Measurements from ENCODE around the gene MB21D2.

The MB21D2 gene

DNA sequence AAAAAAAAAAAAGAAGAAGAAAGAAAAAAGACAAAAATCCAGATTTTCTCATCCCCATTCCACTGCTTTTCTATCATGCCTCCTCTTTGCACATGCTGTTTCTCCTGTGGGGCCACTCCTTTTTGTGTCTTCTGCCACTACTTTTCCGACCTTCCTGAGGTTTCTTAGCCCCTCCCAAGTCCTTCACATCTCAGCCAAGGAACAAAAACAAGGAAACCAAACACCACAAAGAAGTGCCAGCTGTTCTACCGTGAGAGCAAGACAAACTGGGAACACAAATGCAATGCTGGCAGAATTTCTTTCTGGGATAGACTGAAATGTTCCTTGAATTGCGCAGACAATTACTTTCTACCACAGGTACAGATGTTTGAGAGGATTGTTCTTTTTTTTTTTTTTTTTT is 83.2 kb downstream of the MB21D2 start:
- TF ChIP-seq, protein P1, sequence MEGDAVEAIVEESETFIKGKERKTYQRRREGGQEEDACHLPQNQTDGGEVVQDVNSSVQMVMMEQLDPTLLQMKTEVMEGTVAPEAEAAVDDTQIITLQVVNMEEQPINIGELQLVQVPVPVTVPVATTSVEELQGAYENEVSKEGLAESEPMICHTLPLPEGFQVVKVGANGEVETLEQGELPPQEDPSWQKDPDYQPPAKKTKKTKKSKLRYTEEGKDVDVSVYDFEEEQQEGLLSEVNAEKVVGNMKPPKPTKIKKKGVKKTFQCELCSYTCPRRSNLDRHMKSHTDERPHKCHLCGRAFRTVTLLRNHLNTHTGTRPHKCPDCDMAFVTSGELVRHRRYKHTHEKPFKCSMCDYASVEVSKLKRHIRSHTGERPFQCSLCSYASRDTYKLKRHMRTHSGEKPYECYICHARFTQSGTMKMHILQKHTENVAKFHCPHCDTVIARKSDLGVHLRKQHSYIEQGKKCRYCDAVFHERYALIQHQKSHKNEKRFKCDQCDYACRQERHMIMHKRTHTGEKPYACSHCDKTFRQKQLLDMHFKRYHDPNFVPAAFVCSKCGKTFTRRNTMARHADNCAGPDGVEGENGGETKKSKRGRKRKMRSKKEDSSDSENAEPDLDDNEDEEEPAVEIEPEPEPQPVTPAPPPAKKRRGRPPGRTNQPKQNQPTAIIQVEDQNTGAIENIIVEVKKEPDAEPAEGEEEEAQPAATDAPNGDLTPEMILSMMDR (IDR thresholded peaks at IDR 0.05) = no peak

DNA sequence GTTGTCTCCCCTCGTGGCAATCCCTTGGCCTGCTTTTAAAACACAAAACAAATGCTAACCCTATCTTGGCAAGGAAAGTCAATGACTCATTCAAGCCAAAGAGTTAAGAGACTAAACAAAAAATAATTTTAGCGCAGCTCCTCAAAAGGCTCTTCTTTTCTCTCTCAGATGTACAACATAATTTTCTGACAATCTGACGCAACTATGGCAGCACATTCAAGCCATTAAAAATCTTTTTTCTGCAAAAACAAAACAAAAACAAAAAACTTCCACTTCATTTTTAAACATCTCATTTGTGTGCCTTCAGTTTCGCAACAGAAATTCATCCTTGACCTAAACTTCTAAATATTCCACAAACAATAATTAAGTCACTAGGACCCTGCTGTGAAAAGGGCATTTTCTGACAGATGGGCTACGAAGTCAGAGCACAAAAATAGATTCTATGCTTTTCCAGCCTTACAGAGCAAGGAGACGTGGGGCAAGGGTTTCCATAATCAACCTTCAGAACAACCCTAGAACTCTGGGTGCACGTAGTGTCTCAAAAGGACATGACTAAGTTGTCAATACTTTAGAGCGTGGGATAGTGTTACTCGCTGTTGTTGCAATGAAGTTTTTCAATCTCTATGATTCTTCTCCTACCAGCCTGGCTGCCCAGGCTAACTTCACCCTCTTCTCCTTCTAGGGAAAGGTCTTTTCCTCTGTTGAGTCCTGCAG is 84.3 kb downstream of the MB21D2 start:
- TF ChIP-seq, protein P1 (IDR thresholded peaks at IDR 0.05) = no peak

DNA sequence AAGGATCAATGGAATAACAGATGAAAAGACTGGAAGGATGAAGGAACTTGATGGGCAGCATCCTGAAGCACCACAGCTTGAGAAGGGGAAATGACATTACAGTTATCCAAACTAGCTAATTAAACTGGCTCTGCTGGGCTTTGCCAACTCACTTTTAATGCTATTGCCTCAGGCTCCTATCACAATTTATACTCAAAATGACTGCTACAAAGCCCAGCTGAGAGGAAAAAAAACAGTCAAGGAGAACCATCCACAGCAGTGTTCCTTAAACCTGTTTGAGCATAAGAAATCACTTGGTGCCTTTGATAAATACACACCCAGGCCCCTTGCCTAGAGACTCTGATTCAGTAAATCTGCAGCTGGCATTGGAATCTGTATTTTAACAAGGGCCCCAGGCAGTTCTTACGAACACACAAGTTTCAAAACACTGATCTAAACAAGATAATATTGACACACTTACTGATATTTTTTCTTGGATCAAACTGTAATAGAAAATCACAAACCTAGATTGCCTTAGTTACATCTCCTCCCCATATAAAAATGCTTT is 85.8 kb downstream of the MB21D2 start:
- TF ChIP-seq, protein P1 (IDR thresholded peaks at IDR 0.05) = no peak

DNA sequence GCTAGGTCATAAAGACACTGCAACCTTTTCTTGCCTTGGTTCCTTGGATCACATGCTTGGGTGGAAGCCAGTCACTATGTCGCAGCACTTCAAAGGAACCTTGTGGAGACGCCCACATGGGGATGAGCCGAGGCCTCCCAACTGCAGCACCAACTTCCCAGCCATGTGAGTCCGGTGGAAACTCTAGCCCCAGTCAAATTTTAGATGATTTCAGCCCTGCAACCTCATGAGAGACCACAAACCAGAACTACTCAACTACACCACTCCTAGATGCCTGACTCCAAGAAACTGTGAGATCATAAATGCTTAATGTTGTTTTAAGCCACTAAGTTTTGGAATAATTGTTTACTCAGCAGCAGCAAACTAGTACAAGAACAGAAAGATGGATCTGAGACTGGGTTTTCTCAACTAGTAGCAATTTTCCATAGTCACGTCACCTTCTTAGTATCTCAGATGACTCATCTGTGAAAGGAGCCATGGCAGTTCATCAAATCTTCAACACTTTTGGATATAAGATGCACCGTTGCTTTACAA is 86.5 kb downstream of the MB21D2 start:
- TF ChIP-seq, protein P1 (IDR thresholded peaks at IDR 0.05) = no peak

DNA sequence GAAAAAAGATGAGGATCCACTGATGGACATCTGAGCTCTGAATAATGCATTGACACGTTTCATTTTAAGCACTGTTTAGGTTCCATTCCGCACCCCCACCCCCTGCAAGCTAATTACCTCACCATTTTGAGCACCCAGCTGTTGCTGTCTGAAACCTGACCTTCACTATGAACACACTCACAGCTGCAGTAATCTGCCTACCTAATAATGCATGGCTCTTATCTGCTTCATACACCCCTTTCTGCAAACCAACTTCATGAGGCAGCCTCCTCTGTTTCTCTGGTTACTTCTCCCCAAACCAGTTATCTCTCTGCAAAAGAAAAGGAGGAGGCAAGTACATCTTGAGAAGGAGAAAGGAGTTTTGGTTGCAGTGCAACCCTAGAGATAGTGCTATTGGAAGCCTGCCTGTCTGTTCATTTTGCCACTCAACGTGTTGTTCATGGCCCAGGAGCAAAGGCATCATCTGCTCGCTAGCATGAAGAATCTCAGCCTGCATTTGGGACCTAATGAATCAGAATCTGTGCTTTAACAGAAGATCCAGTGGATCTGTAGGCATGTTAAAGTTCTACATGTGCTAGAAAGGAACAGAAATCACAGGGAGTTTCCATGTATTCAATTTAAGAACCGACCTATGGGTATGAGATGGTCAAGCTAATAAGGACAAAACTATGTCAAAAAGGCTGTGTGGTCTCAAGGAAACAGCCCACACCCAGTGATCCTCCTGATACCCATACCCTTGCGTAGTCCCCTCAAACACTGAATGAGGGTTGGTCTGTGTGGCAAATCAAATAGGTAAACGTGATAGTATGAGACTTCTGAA is 87.2 kb downstream of the MB21D2 start:
- TF ChIP-seq, protein P1 (IDR thresholded peaks at IDR 0.05) = no peak

DNA sequence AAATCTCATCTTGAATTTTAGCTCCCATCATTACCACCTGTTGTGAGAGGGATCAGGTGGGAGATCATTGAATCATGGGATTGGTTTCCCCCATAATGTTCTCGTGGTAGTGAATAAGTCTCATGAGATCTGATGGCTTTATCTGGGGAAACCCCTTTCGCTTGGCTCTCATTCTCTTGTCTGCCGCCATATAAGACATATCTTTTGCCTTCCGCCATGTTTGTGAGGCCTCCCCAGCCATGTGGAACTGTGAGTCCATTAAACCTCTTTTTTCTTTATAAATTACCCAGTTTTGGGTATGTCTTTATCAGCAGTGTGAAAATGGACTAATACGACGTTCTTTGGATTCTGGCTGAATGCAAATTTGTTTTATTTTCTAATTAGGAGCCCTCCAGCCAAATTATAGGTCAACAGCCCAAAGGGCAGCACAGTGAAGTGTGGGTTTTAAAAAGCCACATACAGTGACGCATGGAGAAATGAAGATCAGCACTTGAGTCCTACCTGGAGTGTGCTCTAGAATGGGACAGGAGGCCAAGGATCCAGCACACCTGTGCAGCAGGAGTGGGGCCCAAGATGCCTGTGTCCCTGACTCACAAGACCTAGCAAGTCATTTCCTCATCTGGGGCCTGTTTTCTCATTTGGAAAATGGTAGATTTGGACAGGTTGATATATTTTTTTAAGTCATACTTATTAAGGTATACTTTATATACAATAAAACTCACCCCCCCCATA is 89.6 kb downstream of the MB21D2 start:
- TF ChIP-seq, protein P1 (IDR thresholded peaks at IDR 0.05) = no peak

DNA sequence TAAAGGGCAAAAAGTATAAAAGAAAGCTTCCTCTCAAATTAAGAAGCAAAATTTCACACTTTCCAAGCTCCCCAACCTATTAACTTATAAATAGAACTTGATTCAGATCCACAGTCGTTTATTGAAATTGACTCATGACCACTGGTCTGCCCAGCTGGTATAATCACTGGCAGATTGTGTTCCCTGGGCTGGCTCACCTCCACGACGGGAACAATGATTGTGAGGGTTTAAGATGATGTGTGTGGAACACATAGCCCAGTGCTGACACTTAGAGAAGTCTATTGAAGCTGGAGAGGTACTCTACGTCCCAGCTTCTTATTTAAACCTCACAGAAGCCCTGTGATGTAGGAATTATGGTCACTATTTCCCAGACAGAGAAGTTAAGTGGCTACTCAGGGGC is 90.4 kb downstream of the MB21D2 start:
- TF ChIP-seq, protein P1 (IDR thresholded peaks at IDR 0.05) = no peak
